VCaP (cell line): Measurements from ENCODE around the gene ADGRG3.

Experiments used
- H3K27ac ChIP-seq: fragments of 450-650 bp; 2 replicates; pipeline ENCODE4 v1.5.1; 2017
- CTCF ChIP-seq: fragments of 450-650 bp; conservative IDR thresholded peaks from 2 replicates; pipeline ENCODE4 v1.5.1; 2017; ENCODE audit warnings: mild to moderate bottlenecking, moderate library complexity

The ADGRG3 gene

DNA sequence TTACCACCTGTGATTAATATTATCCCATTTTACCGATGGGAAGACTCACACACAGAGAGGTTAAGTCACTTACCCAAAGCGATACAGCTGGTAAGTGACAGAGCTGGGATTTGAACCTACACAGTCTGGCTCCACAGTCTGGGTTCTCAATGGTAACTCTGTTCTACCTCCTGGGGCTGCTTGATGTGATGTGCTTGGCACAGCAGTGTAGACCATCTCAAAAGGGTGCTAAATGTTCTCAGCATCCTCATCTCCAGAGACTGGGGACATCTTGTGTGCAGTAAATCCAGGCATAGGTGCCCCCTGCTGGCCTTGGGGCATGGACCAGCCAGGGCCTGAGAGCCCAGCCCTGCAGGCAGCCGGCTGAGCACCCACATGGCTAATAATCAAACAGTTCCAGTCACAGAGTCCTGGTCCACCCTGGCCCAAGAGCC is 52.1 kb downstream of the ADGRG3 start:
- no peak overlapping the region for H3K27ac ChIP-seq
- peak; percentile 71 for TF ChIP-seq CTCF

DNA sequence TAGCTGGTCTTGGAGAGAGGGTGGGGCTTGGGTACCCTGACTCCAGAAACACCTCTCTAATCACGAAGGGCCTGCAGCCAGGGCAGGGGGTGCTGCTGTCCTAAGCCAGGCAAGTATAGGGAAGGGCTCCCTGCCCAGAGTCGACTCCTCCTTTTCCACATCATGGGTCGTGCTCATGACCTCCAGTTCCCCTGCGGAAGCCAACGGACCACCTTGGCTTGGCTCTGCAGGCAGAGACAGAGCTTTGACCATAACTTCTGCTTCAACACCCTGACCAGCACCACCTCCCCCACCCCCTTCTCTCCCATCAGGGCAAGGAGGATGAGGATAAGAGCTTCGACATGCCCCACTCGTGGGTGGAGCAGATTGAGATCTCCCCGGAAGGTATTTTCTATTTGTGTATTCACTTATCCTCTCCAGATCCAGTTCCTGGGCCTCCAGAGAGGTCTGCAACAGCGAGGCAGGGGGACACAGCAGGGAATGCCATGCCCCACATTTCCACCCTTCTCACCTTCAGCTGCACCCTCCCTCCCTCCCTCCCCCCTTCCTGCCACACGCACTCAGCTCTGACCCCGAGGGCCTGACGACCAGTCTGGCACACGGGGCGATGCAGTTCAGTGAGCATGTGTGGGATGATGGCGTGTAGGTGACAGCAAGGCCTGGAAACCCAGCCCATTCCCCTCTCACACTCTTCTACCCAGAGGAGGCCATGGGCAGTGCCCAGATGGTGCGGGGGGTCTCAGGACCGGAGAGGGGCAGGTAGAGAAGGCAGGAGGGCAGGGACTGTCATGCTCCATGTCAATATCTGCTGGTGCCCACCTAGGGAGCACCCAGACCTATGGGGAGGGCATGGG is 53.5 kb downstream of the ADGRG3 start:
- no peak for TF ChIP-seq CTCF
- no peak overlapping the region for H3K27ac ChIP-seq

- no peak overlapping the region for H3K27ac ChIP-seq
- TF ChIP-seq CTCF: no peak
Observed at GRCh38 chr16:57722210-57722499, 54.0 kb downstream of the ADGRG3 start.

- no peak for TF ChIP-seq CTCF
- no peak overlapping the region for H3K27ac ChIP-seq
Observed at GRCh38 chr16:57722651-57723050, 54.5 kb downstream of the ADGRG3 start.

DNA sequence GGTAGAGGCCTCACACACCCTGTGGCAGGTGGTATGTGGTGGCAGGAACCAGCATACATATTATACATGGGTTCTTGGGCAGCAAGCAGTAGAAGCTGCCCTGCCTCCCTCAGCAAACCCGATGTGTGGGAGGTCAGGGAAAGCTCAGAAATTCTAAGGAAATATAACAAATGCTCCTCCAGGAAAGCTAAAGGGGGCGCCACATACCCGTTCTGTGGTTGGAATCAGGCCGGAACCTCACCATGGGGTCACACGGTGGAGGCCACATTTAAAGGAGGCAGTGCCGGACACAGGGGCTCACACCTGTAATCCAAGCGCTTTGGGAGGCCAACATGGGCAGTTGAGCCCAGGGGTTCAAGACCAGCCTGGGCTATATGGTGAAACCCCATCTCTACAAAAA is 55.1 kb downstream of the ADGRG3 start:
- no peak overlapping the region for H3K27ac ChIP-seq
- no peak for TF ChIP-seq CTCF

DNA sequence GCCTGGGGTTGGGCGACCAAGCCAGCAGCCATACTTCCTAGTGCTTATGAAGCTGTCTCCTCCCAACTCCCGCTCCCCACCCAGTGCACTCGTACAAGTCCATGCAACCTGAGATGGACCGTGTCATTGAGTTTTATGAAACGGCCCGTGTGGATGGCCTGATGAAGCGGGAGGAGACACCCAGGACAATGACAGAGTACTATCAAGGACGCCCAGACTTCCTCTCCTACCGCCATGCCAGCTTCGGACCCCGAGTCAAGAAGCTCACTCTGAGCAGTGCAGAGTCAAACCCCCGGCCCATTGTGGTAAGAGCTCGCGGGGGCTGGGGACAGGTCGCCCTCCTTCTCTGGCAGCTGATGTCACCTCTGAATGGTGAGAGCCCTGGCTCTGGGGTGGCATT is 56.4 kb downstream of the ADGRG3 start:
- no peak for TF ChIP-seq CTCF
- no peak overlapping the region for H3K27ac ChIP-seq

DNA sequence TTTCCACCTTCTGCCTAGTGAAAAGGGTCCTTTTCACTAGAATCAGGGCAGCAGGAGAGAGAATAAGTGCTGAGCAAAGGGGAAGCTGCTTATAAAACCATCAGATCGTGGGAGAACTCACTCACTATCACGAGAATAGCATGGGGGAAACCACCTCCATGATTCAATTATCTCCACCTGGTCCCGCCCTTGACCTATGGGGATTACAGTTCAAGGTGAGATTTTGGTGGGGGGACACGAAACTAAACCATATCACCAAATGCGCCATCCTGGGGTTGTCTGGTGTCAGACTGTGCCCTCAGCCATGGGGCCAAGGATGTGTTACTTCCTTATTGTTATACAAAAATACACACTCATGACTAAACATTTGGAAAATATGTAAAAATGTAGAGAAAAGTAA is 57.0 kb downstream of the ADGRG3 start:
- no peak for TF ChIP-seq CTCF
- H3K27ac ChIP-seq: no peak overlapping the region
